ENCODE measurements around the gene LGR5. TPM values are rescaled to one million over a fixed set of nuclear protein-coding genes. Genes with fewer than 3 reads are reported as not detected.

The LGR5 gene
- total RNA-seq, 1 experiment from 2014 or later: not detected

GRCh38 chr12:71460850-71461609 lies 21.4 kb downstream of the LGR5 start:
- Histone ChIP-seq H3K9me2 (ENCODE audit: insufficient read depth) (no peaks in the 10 kb centered on the region), H3K9me3 (ENCODE audit: control insufficient read depth in 1 of 2, insufficient read depth in 1 of 2, low read depth in 1 of 2, low read length in 2 of 2) (no peaks in the 10 kb centered on the region), H2AFZ (ENCODE audit: low read depth, low read length, poor library complexity, severe bottlenecking) (no peak overlapping the region), H3K4me2 (ENCODE audit: low read length) (no peak overlapping the region), H3K4me3 (replicated peaks in 1 of 2; ENCODE audit: low read depth in 1 of 2, low read length in 2 of 2) (no peak overlapping the region), H4K20me1 (ENCODE audit: insufficient read depth) (no peaks in the 10 kb centered on the region), H3K4me1 (ENCODE audit: control insufficient read depth in 1 of 2, insufficient read depth in 2 of 2, low read length in 2 of 2) (no peaks in the 10 kb centered on the region), H3K79me2 (ENCODE audit: insufficient read depth, low read length) (no peaks in the 10 kb centered on the region), H3K36me3 (ENCODE audit: control insufficient read depth in 1 of 2, insufficient read depth in 2 of 2, low read length in 2 of 2) (no peaks in the 10 kb centered on the region), H3K9ac (ENCODE audit: low read length) (no peak overlapping the region), H3K27me3 (ENCODE audit: insufficient read depth, low read length) (no peaks in the 10 kb centered on the region), H3K27ac (ENCODE audit: low read depth, low read length) (no peak overlapping the region)
- ChIA-PET CTCF (no interaction called here), RAD21 (ENCODE audit: low non-redundant PET in 1 of 2, low total read pairs in 2 of 2, uncharacterized antibody in 2 of 2, unreplicated experiment in 2 of 2) (no interaction called here), POLR2A (no interaction called here)
- no peak for DNase-seq (ENCODE audit: low read depth, low spot score)
- no peak for TF ChIP-seq POLR2AphosphoS5 (IDR thresholded peaks at IDR 0.05; ENCODE audit: low read depth, low read length)
- no peak for TF ChIP-seq REST (IDR thresholded peaks at IDR 0.05; ENCODE audit: low read depth)
- TF ChIP-seq EZH2 (IDR thresholded peaks at IDR 0.05): no peak
- no peak for TF ChIP-seq SP1 (IDR thresholded peaks at IDR 0.05; ENCODE audit: low read depth)
- no peak for TF ChIP-seq CTCF (IDR thresholded peaks at IDR 0.05 in 2 of 3, conservative IDR thresholded peaks at IDR 0.05 in 1 of 3; ENCODE audit: borderline replicate concordance in 1 of 3, insufficient read depth in 1 of 3, low read depth in 2 of 3, low read length in 2 of 3)
- no peak for TF ChIP-seq EGR1 (IDR thresholded peaks at IDR 0.05; ENCODE audit: low read depth)
- intact Hi-C loops (cut with micrococcal nuclease): no loop called here
- no TSS peak for BruUV-seq (replicated peaks)
- ATAC-seq: no peak
